RWPE1 (cell line): Measurements from ENCODE around the gene PPP1R12C.
"Not testable (repeated sequence)": the region's sequence is repeated elsewhere in the genome, so short reads cannot be mapped to it uniquely, and the experiment has no call there.

ENCODE experiments used
- CTCF ChIA-PET: fragments of 350-600 bp; sonication (Branson Sonifier 250); formaldehyde crosslinking; extraction: SDS; loops from one replicate; lab custom pipeline; 2021; lab: Yijun Ruan, JAX
- POLR2A ChIA-PET: fragments of 400-600 bp; formaldehyde crosslinking; extraction: SDS; loops from one replicate; lab custom pipeline; 2020; ENCODE audit warnings: antibody characterized with exemption; ENCODE audit not compliant: low non-redundant PET; lab: Yijun Ruan, JAX
- DNase-seq: peaks from one replicate; pipeline ENCODE4 v3.0.0; 2012; ENCODE audit warnings: low spot score
- H3K27ac ChIP-seq: fragments of 450-650 bp; 2 replicates; pipeline ENCODE4 v1.5.1; 2017
- TF ChIP-seq, protein P1 (sequence below): fragments of 450-650 bp; conservative IDR thresholded peaks from 2 replicates; pipeline ENCODE4 v1.5.1; 2017; ENCODE audit warnings: low read depth, mild to moderate bottlenecking

The PPP1R12C gene

DNA sequence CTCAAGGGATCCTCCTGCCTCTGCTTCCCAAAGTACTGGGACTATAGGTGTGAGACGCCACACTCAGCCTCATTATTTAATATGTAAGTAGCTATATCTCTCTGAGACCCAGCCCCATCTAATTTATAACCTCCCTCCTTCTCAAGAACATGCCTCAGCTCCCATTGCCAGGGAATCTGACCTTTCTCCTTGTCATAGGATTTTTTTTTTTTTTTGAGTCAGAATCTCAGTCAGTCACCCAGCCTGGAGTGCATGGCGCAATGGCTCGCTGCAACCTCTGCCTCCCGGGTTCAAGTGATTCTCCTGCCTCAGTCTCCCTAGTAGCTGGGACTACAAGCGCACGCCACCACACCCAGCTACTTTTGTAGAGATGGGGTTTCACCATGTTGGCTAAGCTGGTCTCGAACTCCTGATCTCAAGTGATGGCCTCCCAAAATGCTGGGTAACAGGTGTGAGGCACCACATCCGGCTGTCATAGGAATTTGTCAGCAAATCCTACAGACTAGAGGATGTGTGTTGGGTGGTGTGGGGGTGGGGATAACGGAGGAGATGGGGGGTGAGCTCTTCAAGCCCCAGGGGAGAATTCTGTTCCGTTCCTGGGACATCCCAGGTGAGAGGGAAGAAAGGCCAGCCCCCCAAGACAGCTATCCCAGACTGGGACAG lies 46.8 kb downstream of the PPP1R12C start:
- TF ChIP-seq, protein P1, sequence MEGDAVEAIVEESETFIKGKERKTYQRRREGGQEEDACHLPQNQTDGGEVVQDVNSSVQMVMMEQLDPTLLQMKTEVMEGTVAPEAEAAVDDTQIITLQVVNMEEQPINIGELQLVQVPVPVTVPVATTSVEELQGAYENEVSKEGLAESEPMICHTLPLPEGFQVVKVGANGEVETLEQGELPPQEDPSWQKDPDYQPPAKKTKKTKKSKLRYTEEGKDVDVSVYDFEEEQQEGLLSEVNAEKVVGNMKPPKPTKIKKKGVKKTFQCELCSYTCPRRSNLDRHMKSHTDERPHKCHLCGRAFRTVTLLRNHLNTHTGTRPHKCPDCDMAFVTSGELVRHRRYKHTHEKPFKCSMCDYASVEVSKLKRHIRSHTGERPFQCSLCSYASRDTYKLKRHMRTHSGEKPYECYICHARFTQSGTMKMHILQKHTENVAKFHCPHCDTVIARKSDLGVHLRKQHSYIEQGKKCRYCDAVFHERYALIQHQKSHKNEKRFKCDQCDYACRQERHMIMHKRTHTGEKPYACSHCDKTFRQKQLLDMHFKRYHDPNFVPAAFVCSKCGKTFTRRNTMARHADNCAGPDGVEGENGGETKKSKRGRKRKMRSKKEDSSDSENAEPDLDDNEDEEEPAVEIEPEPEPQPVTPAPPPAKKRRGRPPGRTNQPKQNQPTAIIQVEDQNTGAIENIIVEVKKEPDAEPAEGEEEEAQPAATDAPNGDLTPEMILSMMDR: no peak
- CTCF ChIA-PET: interaction anchor here (0.7 kb wide), 2 partner anchors 18 to 231 kb away, joined by 3 read pairs; no protein-coding TSS in a partner anchor
- DNase-seq: no peak
- H3K27ac ChIP-seq: no peak overlapping the region; the same call in 1 of the 2 replicates
- POLR2A ChIA-PET: no interaction called here

DNA sequence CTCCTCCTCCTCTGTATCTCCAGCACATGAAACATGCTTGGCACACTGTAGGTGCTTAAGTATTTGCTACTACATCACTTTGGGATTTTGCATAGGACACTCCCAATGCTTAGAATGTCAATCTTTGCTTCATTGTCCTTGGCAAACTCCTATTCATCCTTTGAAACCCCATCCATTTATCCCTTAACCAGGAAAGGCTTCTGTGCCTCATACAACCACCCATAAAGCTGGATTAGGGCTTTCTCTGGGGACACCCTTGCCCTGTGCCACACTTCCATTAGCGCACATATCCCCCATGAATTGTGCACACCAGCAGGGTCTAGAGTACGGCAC lies 47.6 kb downstream of the PPP1R12C start:
- DNase-seq: no peak
- TF ChIP-seq, protein P1: no peak
- CTCF ChIA-PET: interaction anchor here (0.7 kb wide), 2 partner anchors 19 to 232 kb away, joined by 3 read pairs; no protein-coding TSS in a partner anchor
- POLR2A ChIA-PET: no interaction called here
- no peak overlapping the region for H3K27ac ChIP-seq

DNA sequence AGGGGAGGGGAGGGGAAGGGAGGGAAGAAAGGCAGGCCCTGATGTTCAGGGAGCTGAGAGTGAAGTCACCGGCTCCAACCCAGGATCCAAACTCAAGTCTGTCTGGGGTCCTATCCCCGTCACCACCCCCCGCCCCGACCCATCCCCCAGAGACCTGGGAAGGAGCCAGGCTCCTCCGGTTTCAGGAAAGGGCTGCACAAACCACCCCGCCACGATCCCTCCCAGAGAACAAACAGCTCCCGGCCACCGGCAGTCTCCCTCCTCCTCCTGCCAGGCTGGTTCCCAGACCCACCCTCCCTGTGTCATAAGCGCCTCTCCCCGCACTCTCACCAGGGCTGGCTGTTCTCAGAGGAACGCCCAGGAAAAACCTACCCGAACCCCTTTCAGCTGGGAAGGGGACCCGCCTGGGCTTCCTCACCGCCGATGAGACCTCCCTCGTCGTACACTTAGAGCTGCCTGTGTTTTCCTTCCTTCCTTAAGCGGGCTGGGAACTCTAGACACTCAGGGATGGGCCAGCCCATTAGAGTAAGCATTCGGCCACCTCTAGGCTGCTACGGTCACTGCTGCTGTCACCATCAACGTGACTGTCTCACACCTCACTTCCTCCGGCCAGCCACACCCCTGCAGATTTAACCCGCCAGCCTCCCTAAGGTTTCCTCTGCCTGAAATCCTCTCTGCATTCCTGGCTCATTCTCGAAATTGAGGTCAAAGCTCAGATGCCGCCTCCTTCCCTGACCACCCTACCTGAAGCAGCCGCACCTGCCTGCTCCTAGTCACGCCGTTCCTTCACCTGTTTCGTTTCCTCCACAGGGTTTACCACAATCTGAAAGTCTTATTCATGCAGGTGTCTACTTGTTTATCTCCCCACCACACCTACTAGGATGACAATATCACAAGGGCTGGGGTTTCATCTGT lies 48.2 kb downstream of the PPP1R12C start:
- CTCF ChIA-PET: no interaction called here
- TF ChIP-seq, protein P1: no peak
- peak overlapping the region; percentile 61 for H3K27ac ChIP-seq
- DNase-seq: peak; percentile 56
- POLR2A ChIA-PET: interaction anchor here (0.6 to 1.0 kb wide), 3 partner anchors 10 to 435 kb away, joined by 3 to 4 read pairs (median 3); no protein-coding TSS in a partner anchor

DNA sequence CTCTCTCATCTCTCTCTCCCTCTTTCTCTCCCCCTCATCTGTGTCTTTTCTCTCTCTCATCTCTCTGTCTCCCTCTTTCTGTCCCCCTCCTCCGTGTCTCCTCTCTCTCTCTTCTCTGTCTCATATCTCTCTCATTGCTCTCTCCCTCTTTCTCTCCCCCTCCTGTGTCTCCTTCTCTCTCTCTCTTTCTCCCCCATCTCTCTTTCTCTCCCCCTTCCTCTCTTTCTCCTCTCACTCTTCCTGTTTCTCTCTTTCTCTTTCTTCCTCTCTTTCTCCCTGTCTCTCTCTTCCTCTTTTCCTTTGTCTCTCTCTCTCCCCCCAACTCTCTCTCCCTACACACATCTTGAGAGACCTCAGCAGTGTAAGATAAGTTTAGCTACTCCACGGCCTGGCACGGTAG lies 49.6 kb downstream of the PPP1R12C start:
- ChIA-PET POLR2A (no interaction called here), CTCF (interaction anchor here (0.6 kb wide), 1 partner anchor 65 kb away, joined by 3 read pairs; no protein-coding TSS in a partner anchor)
- no peak for DNase-seq
- no peak overlapping the region for H3K27ac ChIP-seq
- TF ChIP-seq, protein P1: no peak

DNA sequence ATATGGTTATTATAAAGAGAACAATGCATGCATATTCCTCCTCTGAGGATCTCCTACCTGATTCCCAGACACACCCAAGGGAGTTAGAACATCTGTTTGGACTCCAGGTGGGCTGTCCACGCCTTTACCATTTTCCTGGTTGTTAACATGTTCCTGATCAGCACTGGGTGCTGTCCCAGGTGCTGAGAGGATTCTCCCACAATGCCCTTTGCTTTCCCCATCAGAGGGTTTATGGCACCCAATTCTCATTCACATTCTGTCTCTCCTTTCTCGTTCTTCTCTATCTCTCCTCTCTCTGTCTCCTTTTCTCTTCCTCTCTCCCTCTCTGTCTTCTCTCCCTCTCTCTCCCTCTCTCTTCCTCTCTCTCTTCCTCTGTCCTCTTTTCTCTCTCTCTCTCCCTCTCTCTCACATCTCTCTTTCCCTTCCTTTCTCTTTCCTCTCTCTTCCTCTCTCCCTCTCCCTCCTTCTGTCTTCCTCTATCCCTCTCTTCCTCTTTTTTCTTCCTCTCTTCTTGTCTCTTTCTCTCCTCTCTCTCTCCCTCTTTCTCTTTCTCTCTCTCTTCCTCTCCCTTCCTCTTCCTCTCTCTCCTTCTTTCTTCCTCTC lies 51.2 kb downstream of the PPP1R12C start:
- TF ChIP-seq, protein P1: no peak
- ChIA-PET CTCF (no interaction called here), POLR2A (no interaction called here)
- H3K27ac ChIP-seq: no peak overlapping the region
- DNase-seq: no peak

DNA sequence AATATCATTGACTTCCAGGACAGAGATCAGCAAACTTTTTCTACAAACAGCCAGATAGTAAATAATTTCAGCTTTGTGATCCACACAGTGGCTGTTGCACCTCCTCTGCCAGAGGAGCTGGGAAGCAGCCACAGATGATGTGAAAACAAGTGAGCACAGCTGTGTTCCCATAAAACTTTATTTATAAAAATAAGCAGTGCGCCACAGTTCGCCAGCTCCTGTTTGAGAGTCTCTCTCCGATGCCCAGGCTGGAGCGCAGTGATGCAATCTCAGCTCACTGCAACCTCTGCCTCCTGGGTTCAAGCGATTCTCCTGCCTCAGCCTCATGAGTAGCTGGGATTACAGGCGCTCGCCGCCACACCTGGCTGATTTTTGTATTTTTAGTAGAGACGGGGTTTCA lies 51.9 kb downstream of the PPP1R12C start:
- CTCF ChIA-PET, POLR2A ChIA-PET, H3K27ac ChIP-seq, DNase-seq: not testable (repeated sequence)
